NB4 (cell line): Measurements from ENCODE around the gene ATP13A2.

ENCODE experiments used
- DNase-seq: peaks from one replicate; pipeline ENCODE4 v3.0.0; 2010; ENCODE audit warnings: low read depth
- H3K4me3 ChIP-seq: one replicate; pipeline ENCODE4 v1.5.1; 2011; ENCODE audit warnings: mild to moderate bottlenecking, low read depth, low read length, moderate library complexity
- CTCF ChIP-seq: IDR thresholded peaks from one replicate; pipeline ENCODE4 v1.5.1; 2012; ENCODE audit warnings: low read depth, low read length
- MYC ChIP-seq: IDR thresholded peaks from 2 replicates; pipeline ENCODE4 v1.6.1; 2011; ENCODE audit warnings: low read depth, low read length
- POLR2A ChIP-seq: IDR thresholded peaks from 2 replicates; pipeline ENCODE4 v1.6.1; 2011; ENCODE audit warnings: mild to moderate bottlenecking; ENCODE audit not compliant: insufficient read length; ENCODE audit errors: extremely low read depth
- TF ChIP-seq, protein P1 (sequence below): IDR thresholded peaks from 2 replicates; pipeline ENCODE4 v1.6.1; 2011; ENCODE audit warnings: low read depth, low read length

ATP13A2 gene

DNA sequence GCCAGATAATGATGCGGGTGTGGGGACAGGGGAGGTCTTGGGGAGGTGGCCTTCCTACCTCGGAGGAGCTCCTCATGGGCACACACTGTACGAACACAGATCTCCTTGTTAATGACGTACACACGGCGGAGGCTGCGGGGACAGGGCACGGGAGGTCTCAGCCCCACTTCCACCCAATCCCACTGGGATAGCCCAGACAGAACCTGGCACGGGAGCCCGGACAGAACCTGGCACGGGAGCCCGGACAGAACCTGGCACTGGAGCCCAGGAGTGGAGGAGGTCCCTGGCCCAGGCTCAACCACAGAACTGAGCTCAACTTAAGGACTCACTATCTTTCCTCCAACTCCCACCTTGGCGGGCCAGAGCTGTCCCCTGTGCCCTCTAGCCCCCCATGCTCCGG lies 36.5 kb downstream of the ATP13A2 start:
- TF ChIP-seq POLR2A, result no peak
- TF ChIP-seq, protein P1, sequence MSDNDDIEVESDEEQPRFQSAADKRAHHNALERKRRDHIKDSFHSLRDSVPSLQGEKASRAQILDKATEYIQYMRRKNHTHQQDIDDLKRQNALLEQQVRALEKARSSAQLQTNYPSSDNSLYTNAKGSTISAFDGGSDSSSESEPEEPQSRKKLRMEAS, result no peak
- no peak for DNase-seq
- H3K4me3 ChIP-seq, result no peak overlapping the region

DNA sequence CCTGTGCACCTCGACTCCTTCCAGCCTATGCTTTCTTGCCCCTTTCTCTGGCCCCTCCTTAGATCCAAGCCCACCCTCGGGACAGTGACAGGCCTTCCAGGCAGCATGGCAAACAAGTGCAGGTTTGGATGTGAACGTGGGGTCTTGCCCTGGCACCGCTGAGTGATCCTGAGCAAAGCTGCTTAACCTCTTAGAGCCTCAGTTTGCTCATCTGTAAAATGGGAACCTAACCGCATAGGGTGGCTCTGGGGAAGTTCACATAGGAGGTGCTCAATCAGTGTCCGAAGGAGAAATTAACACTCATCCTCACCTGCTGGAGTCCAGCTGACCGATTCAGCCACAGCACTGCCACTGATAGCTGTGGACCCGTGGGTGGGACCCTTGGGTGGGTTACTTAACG lies 38.5 kb downstream of the ATP13A2 start:
- DNase-seq, result no peak
- TF ChIP-seq MYC (no peak), CTCF (no peak), POLR2A (no peak)
- TF ChIP-seq, protein P1, result no peak
- no peak overlapping the region for H3K4me3 ChIP-seq

DNA sequence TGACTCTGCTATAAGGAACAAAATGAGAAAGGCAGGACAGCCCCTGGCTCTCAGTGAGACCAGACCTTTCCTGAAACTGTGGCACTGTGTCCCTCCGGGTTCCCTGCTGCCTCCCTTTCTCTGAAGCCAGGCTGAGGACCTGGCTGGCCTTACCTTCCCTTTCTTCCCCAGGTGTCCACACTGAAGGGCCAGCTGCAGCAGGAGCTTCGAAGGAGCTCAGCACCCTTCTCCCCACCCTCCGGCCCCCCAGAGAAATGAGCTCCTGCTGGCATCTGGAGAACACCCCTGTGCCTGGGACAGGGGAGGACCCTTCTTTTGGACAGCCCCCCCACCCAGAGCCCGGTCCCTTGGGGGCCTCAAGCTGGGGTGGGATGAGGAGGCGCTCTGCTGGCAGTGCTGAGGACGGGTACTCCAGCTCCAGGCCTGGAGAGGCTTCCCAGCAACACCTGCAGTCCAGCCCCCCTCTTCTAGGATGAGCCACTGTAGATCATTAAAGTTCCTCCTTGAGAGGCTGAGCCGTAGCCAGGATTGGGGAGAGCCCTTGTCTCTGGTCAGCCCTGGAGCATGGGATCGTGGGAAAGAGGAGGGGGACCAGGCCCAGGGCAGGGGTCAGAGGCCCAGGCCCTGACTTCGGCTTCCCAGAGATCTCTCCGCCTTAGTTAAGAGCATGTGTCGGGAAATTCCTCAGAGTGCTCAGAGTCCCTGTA lies 39.4 kb downstream of the ATP13A2 start:
- DNase-seq, result no peak
- TF ChIP-seq POLR2A, result no peak
- no peak for TF ChIP-seq CTCF
- TF ChIP-seq, protein P1, result no peak
- TF ChIP-seq MYC, result no peak
- no peak overlapping the region for H3K4me3 ChIP-seq

- TF ChIP-seq MYC, result no peak
- TF ChIP-seq POLR2A, result no peak
- TF ChIP-seq, protein P1, result no peak
- no peak for TF ChIP-seq CTCF
- no peak overlapping the region for H3K4me3 ChIP-seq
- no peak for DNase-seq
Measured at GRCh38 chr1:16971341-16972188, 40.2 kb downstream of the ATP13A2 start.

- TF ChIP-seq, protein P1, result no peak
- no peak for TF ChIP-seq CTCF
- TF ChIP-seq MYC, result no peak
- TF ChIP-seq POLR2A, result no peak
- no peak for DNase-seq
Measured at GRCh38 chr1:16970132-16970910, 41.4 kb downstream of the ATP13A2 start.

More at GRCh38 chr1:16970132-16970910, 41.4 kb downstream of the ATP13A2 start:
- H3K4me3 ChIP-seq, result no peak overlapping the region
